Measurements from ENCODE around the gene PSEN2. TPM values are rescaled to one million over a fixed set of nuclear protein-coding genes. Genes with fewer than 3 reads are reported as not detected.
A peak's percentile ranks its signal among the peaks of the same experiment; 100 is the strongest.

Gene PSEN2
- total and polyA plus RNA-seq, 2 of the 8 experiments (the other 6 are each of a cell fraction or from before 2014, with no cell fraction given): 22.9 to 29.0 TPM

GRCh38 chr1:226939438-226940028 lies 69.1 kb downstream of the PSEN2 start (continued):
- TF ChIP-seq TEAD4 (IDR thresholded peaks at IDR 0.05; ENCODE audit: low read depth, low read length): no peak
- TF ChIP-seq POLR2A (IDR thresholded peaks at IDR 0.05; ENCODE audit: control extremely low read depth in 1 of 2, low read depth in 2 of 2, low read length in 2 of 2): peak; percentile 82 to 90
- TF ChIP-seq EGR1 (IDR thresholded peaks at IDR 0.05; ENCODE audit: borderline replicate concordance, low read depth, low read length): no peak
- no peak; the same call in 1 of the 2 replicates for TF ChIP-seq CREB1 (IDR thresholded peaks at IDR 0.05)
- no peak for TF ChIP-seq SUZ12 (IDR thresholded peaks at IDR 0.05; ENCODE audit: low read length)
- TF ChIP-seq RNF2 (IDR thresholded peaks at IDR 0.05; ENCODE audit: borderline replicate concordance, low read depth, low read length, missing control alignments, poor library complexity, severe bottlenecking): no peak
- peak; percentile 82 for TF ChIP-seq NRF1 (IDR thresholded peaks at IDR 0.05; ENCODE audit: low read depth, low read length)
- TF ChIP-seq RBBP5 (IDR thresholded peaks at IDR 0.05; ENCODE audit: borderline replicate concordance, low read depth, low read length): peak; percentile 60; the same call in 1 of the 2 replicates
- TF ChIP-seq EZH2 (IDR thresholded peaks at IDR 0.05; ENCODE audit: low read depth, low read length, severe bottlenecking): no peak
- no peak for TF ChIP-seq EP300 (IDR thresholded peaks at IDR 0.05; ENCODE audit: borderline replicate concordance in 1 of 2, low read depth in 2 of 2, low read length in 2 of 2)
- no peak for TF ChIP-seq ZNF274 (IDR thresholded peaks at IDR 0.05; ENCODE audit: borderline replicate concordance, extremely low read depth, low read length)
- no peak for TF ChIP-seq SRF (IDR thresholded peaks at IDR 0.05; ENCODE audit: low read depth, low read length)
- no peak for TF ChIP-seq HDAC6 (IDR thresholded peaks at IDR 0.05; ENCODE audit: low read depth, low read length)
- TF ChIP-seq NANOG (IDR thresholded peaks at IDR 0.05; ENCODE audit: insufficient read depth, low read depth, low read length, poor library complexity, severe bottlenecking): no peak
- TF ChIP-seq TAF1 (IDR thresholded peaks at IDR 0.05; ENCODE audit: low read depth, low read length): peak; percentile 79
- TF ChIP-seq FOSL1 (IDR thresholded peaks at IDR 0.05; ENCODE audit: insufficient read depth, low read depth, low read length): no peak
- TF ChIP-seq SAP30 (IDR thresholded peaks at IDR 0.05; ENCODE audit: insufficient read depth, insufficient replicate concordance, low read length): no peak
- no peak for TF ChIP-seq CEBPB (IDR thresholded peaks at IDR 0.05; ENCODE audit: low read depth, low read length)
